NOMO-1 treated with DMSO at 0.1 percent for 48 hours (cell line): ENCODE data around the gene PLAC8.
"Not testable (repeated sequence)": the region's sequence is repeated elsewhere in the genome, so short reads cannot be mapped to it uniquely, and the experiment has no call there.

ENCODE experiments used
- DNase-seq: peaks from one replicate; lab custom pipeline; 2025; ENCODE audit not compliant: unreplicated experiment; lab: John Stamatoyannopoulos, UW

PLAC8 gene

GRCh38 chr4:83114576-83114975, at the start of gene PLAC8:
Gene PLAC8 (minus strand): TSS chr4:83114729. CDS start chr4:83107921, 6,808 bp downstream.
- peak; percentile 96 for DNase-seq

- no peak for DNase-seq
Observed at GRCh38 chr4:83153417-83153816, 38.9 kb upstream of the PLAC8 start.

- no peak for DNase-seq
Observed at GRCh38 chr4:83152746-83153145, 38.2 kb upstream of the PLAC8 start.

GRCh38 chr4:83151651-83152050, 37.1 kb upstream of the PLAC8 start:
- DNase-seq, result peak; percentile 21

GRCh38 chr4:83150653-83151330, 36.3 kb upstream of the PLAC8 start:
- no peak for DNase-seq

GRCh38 chr4:83149865-83150652, 35.5 kb upstream of the PLAC8 start:
- DNase-seq, result peak; percentile 59

GRCh38 chr4:83146841-83147240, 32.3 kb upstream of the PLAC8 start:
- no peak for DNase-seq

GRCh38 chr4:83145776-83146175, 31.2 kb upstream of the PLAC8 start:
- DNase-seq, result not testable (repeated sequence)

- no peak for DNase-seq
Observed at GRCh38 chr4:83139514-83140156, 25.1 kb upstream of the PLAC8 start.

- no peak for DNase-seq
Observed at GRCh38 chr4:83138946-83139345, 24.4 kb upstream of the PLAC8 start.

GRCh38 chr4:83132065-83132464, 17.5 kb upstream of the PLAC8 start:
- DNase-seq, result no peak

GRCh38 chr4:83129264-83129663, 14.7 kb upstream of the PLAC8 start:
- no peak for DNase-seq

- DNase-seq, result peak; percentile 95
Observed at GRCh38 chr4:83128240-83128929, 13.9 kb upstream of the PLAC8 start.

- peak; percentile 64 for DNase-seq
Observed at GRCh38 chr4:83125738-83126141, 11.2 kb upstream of the PLAC8 start.

GRCh38 chr4:83124111-83124780, 9.7 kb upstream of the PLAC8 start:
- peak; percentile 94 for DNase-seq

- no peak for DNase-seq
Observed at GRCh38 chr4:83121246-83121645, 6.7 kb upstream of the PLAC8 start.

- DNase-seq, result no peak
Observed at GRCh38 chr4:83118869-83119268, 4.3 kb upstream of the PLAC8 start.

GRCh38 chr4:83115656-83116285, 1.2 kb upstream of the PLAC8 start:
- peak; percentile 48 for DNase-seq

GRCh38 chr4:83115000-83115399, 471 bp upstream of the PLAC8 start:
- DNase-seq, result no peak

GRCh38 chr4:83113429-83113786, 1.1 kb downstream of the PLAC8 start:
- peak; percentile 62 for DNase-seq
